GM23248 (cell line): ENCODE data around the gene MX2. TPM values are rescaled to one million over a fixed set of nuclear protein-coding genes. Genes with fewer than 3 reads are reported as not detected.

ENCODE experiments used
- DNase-seq: peaks from one replicate; pipeline ENCODE4 v3.0.0-alpha.2; 2015
- H2AFZ ChIP-seq: fragments of 200-600 bp; sonication (generic); 2 replicates; pipeline ENCODE4 v1.6.1; 2016; ENCODE audit warnings: antibody characterized with exemption
- H3F3A ChIP-seq: fragments of 200-600 bp; sonication (generic); 2 replicates; pipeline ENCODE4 v1.6.1; 2016; ENCODE audit warnings: mild to moderate bottlenecking, antibody characterized with exemption, mixed run types; ENCODE audit not compliant: insufficient read depth
- H3K27ac ChIP-seq: fragments of 200-600 bp; sonication (generic); 2 replicates; pipeline ENCODE4 v1.5.1; 2016; ENCODE audit warnings: mild to moderate bottlenecking
- H3K27me3 ChIP-seq: fragments of 200-600 bp; sonication (generic); replicated peaks from 2 replicates; pipeline ENCODE4 v1.6.1; 2016; ENCODE audit warnings: mild to moderate bottlenecking; ENCODE audit not compliant: insufficient read depth
- H3K36me3 ChIP-seq: fragments of 200-600 bp; sonication (generic); 2 replicates; pipeline ENCODE4 v1.6.1; 2016; ENCODE audit warnings: low read depth, mild to moderate bottlenecking
- H3K4me1 ChIP-seq: fragments of 200-600 bp; sonication (generic); 2 replicates; pipeline ENCODE4 v1.6.1; 2016; ENCODE audit warnings: mild to moderate bottlenecking; ENCODE audit not compliant: insufficient read depth
- H3K4me2 ChIP-seq: fragments of 200-600 bp; sonication (generic); one replicate; pipeline ENCODE4 v1.6.1; 2016; ENCODE audit warnings: mild to moderate bottlenecking; ENCODE audit not compliant: unreplicated experiment
- H3K4me3 ChIP-seq: fragments of 200-600 bp; sonication (generic); 2 replicates; pipeline ENCODE4 v1.5.1; 2016; ENCODE audit warnings: mild to moderate bottlenecking
- H3K79me2 ChIP-seq: fragments of 200-600 bp; sonication (generic); 2 replicates; pipeline ENCODE4 v1.6.1; 2016; ENCODE audit warnings: mild to moderate bottlenecking; ENCODE audit not compliant: insufficient read depth
- H3K9ac ChIP-seq: fragments of 200-600 bp; sonication (generic); 2 replicates; pipeline ENCODE4 v1.6.1; 2016; ENCODE audit warnings: mild to moderate bottlenecking
- H3K9me2 ChIP-seq: fragments of 200-600 bp; sonication (generic); 2 replicates; pipeline ENCODE4 v1.6.1; 2016; ENCODE audit warnings: mixed run types, mild to moderate bottlenecking, moderate library complexity; ENCODE audit not compliant: insufficient read depth
- H3K9me3 ChIP-seq: fragments of 200-600 bp; sonication (generic); one replicate; pipeline ENCODE4 v1.6.1; 2017; ENCODE audit warnings: low read depth
- H4K20me1 ChIP-seq: fragments of 200-600 bp; sonication (generic); 2 replicates; pipeline ENCODE4 v1.6.0; 2016; ENCODE audit not compliant: insufficient read depth
- EZH2 ChIP-seq: fragments of 200-600 bp; sonication (generic); IDR thresholded peaks from 2 replicates; pipeline ENCODE4 v1.6.1; 2018; ENCODE audit warnings: antibody characterized with exemption, mild to moderate bottlenecking; ENCODE audit not compliant: insufficient read depth, poor library complexity, severe bottlenecking
- EZH2phosphoT487 ChIP-seq: fragments of 200-600 bp; sonication (generic); IDR thresholded peaks from 2 replicates; pipeline ENCODE4 v1.6.1; 2018; ENCODE audit warnings: antibody characterized with exemption, moderate library complexity, mild to moderate bottlenecking, low read depth; ENCODE audit not compliant: insufficient read depth
- whole genome bisulfite sequencing, 2 experiments: methylation state at CpG; one replicate each; pipeline ENCODE4 v1.1.6; 2015 to 2017; ENCODE audit warnings: low lambda C conversion rate in 2 of 2, low coverage in 1 of 2; ENCODE audit errors: missing lambda C conversion rate in 2 of 2; 5-methylcytosine and 5-hydroxymethylcytosine counted together
- in situ Hi-C: fragments of 300-500 bp; cut with MboI; formaldehyde crosslinking; loops from 2 replicates; pipeline ENCODE4 v1.15.0; 2020
- polyA plus RNA-seq: library from polyadenylated mRNA; unstranded; fragments of >200 nt; fragmentation: Nextera tagmentation; extraction: Ambion mirVana; gene quantifications from 2 replicates; pipeline ENCODE4 v1.2.1, GENCODE V29; 2016
- total RNA-seq: library from RNA; depleted of rRNA; stranded (reverse); fragments of >200 nt; shearing (Covaris generic); gene quantifications from 2 replicates; pipeline ENCODE4 v1.2.3, GENCODE V29; 2014

Gene MX2
- total and polyA plus RNA-seq, 2 experiments from 2014 or later: 0.54 to 0.85 TPM

GRCh38 chr21:41405321-41405720 lies 43.5 kb downstream of the MX2 start:
- H3K4me1 ChIP-seq: no peaks in the 10 kb centered on the region
- 88 to 92% methylated on average over 4 of the region's 4 CpGs for WGBS, 2 experiments

GRCh38 chr21:41406340-41406739 lies 44.5 kb downstream of the MX2 start:
- Histone ChIP-seq H3K36me3 (no peaks in the 10 kb centered on the region), H3K27me3 (no peaks in the 10 kb centered on the region), H3K9me2 (no peaks in the 10 kb centered on the region), H3F3A (no peaks in the 10 kb centered on the region), H3K4me3 (no peak overlapping the region), H3K79me2 (no peaks in the 10 kb centered on the region), H3K4me2 (no peak overlapping the region), H3K9me3 (no peaks in the 10 kb centered on the region), H4K20me1 (no peaks in the 10 kb centered on the region), H3K9ac (no peak overlapping the region), H3K27ac (no peak overlapping the region), H2AFZ (no peak overlapping the region), H3K4me1 (no peaks in the 10 kb centered on the region)
- no peak for TF ChIP-seq EZH2
- DNase-seq: no peak
- WGBS, 2 experiments: 55 to 56% methylated on average over 6 of the region's 6 CpGs
- in situ Hi-C loops: no loop called here

More at GRCh38 chr21:41405321-41405720, 43.5 kb downstream of the MX2 start:
- Histone ChIP-seq H3K9me2 (no peaks in the 10 kb centered on the region), H3K4me2 (no peak overlapping the region), H3K4me3 (no peak overlapping the region), H3K36me3 (no peaks in the 10 kb centered on the region), H3K27ac (no peak overlapping the region), H3F3A (no peaks in the 10 kb centered on the region), H4K20me1 (no peaks in the 10 kb centered on the region), H2AFZ (no peak overlapping the region), H3K27me3 (no peaks in the 10 kb centered on the region), H3K9ac (no peak overlapping the region), H3K79me2 (no peaks in the 10 kb centered on the region), H3K9me3 (no peaks in the 10 kb centered on the region)
- in situ Hi-C loops: no loop called here
- no peak for DNase-seq
- TF ChIP-seq EZH2 (no peak), EZH2phosphoT487 (no peak)

DNA sequence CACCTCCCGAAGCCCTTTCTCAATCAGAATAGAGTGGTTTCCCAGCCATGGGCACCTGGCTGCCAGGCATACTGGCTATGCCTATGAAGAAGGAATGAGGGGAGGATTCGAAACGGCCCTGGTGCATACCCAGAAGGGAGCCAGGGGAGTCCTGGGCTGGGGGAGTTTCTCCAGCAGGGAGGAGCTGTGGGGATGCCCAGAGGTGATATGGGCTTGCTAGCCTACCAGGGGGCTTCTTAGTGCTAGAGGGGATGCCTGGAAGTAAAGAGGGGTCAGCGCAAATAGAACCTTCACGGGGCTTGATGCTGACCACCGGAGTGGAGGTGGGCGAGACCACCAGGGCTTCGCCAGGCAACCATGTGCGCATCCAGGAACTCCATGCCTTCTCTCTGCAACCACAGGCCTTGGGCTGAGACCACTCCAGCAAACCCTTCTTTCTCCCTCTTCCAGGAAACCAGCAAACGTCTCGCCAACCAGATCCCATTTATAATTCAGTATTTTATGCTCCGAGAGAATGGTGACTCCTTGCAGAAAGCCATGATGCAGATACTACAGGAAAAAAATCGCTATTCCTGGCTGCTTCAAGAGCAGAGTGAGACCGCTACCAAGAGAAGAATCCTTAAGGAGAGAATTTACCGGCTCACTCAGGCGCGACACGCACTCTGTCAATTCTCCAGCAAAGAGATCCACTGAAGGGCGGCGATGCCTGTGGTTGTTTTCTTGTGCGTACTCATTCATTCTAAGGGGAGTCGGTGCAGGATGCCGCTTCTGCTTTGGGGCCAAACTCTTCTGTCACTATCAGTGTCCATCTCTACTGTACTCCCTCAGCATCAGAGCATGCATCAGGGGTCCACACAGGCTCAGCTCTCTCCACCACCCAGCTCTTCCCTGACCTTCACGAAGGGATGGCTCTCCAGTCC lies 46.0 kb downstream of the MX2 start:
- Histone ChIP-seq H3K4me2 (no peak overlapping the region), H3K36me3 (no peaks in the 10 kb centered on the region), H3K9ac (no peak overlapping the region), H3F3A (no peaks in the 10 kb centered on the region), H3K9me2 (no peaks in the 10 kb centered on the region), H3K9me3 (no peaks in the 10 kb centered on the region), H2AFZ (no peak overlapping the region), H3K79me2 (no peaks in the 10 kb centered on the region), H3K27me3 (no peaks in the 10 kb centered on the region), H4K20me1 (no peaks in the 10 kb centered on the region), H3K4me1 (no peaks in the 10 kb centered on the region), H3K27ac (no peak overlapping the region), H3K4me3 (no peak overlapping the region)
- no peak for DNase-seq
- 81 to 82% methylated on average over 23 to 24 of the region's 24 CpGs for whole genome bisulfite sequencing, 2 experiments
- in situ Hi-C loops: no loop called here
- TF ChIP-seq EZH2 (no peak), EZH2phosphoT487 (no peak)

DNA sequence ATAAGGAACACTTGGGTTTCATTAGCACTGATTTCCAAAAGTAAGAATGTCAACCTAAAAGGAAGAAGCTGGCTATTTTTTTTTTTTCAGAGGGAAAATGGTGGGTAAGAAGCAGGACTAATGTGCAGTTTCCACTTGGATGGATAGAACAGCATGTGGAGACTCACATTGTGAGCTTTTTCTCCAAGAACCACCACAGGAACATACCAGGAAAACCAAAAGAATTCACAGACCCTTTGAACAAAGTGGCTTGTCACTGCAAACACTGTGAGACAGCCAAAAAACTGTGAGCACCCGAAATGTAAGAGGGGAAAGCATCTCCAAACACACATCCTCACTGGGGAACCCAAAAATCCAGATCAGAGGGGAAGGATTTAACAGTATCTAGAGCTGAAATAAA lies 48.5 kb downstream of the MX2 start:
- Histone ChIP-seq H3K9me3 (no peaks in the 10 kb centered on the region), H3K4me1 (no peaks in the 10 kb centered on the region), H3K9me2 (no peaks in the 10 kb centered on the region), H3K27me3 (peaks cover 3% of the 10 kb centered on the region; the same call in 1 of the 2 replicates), H2AFZ (no peak overlapping the region), H3K4me3 (no peak overlapping the region), H3K9ac (no peak overlapping the region), H4K20me1 (no peaks in the 10 kb centered on the region), H3K79me2 (no peaks in the 10 kb centered on the region), H3K36me3 (no peaks in the 10 kb centered on the region), H3K4me2 (no peak overlapping the region), H3K27ac (no peak overlapping the region), H3F3A (no peaks in the 10 kb centered on the region)
- TF ChIP-seq EZH2phosphoT487 (no peak), EZH2 (no peak)
- in situ Hi-C loops: no loop called here
- WGBS, 2 experiments: 14 to 35% methylated on average over 1 of the region's 1 CpG
- DNase-seq: no peak
